BLaER1 treated with 17β-estradiol and CSF1 and Interleukin-3, amounts not matched to agents 10 nM and 100 nM (cell line): Measurements from ENCODE around the gene CSGALNACT2.
"Not testable (repeated sequence)": the region's sequence is repeated elsewhere in the genome, so short reads cannot be mapped to it uniquely, and the experiment has no call there.

Experiments
- H3K27ac ChIP-seq, 11 experiments: shearing (Covaris generic); formaldehyde crosslinking; 2 replicates each; pipeline ENCODE4 v1.8.1; 2022
- H3K27me3 ChIP-seq, 11 experiments: shearing (Covaris generic); formaldehyde crosslinking; 2 replicates each; pipeline ENCODE4 v1.8.1; 2022
- H3K36me3 ChIP-seq, 11 experiments: shearing (Covaris generic); formaldehyde crosslinking; 2 replicates each; pipeline ENCODE4 v1.8.1; 2022
- H3K4me1 ChIP-seq, 10 experiments: shearing (Covaris generic); formaldehyde crosslinking; 2 replicates each; pipeline ENCODE4 v1.8.1; 2022
- H3K4me2 ChIP-seq, 11 experiments: shearing (Covaris generic); formaldehyde crosslinking; 2 replicates each; pipeline ENCODE4 v1.8.1; 2022
- H3K4me3 ChIP-seq, 10 experiments: shearing (Covaris generic); formaldehyde crosslinking; 2 replicates each; pipeline ENCODE4 v1.8.1; 2022
- H3K9ac ChIP-seq, 11 experiments: shearing (Covaris generic); formaldehyde crosslinking; 2 replicates each; pipeline ENCODE4 v1.8.1; 2022
- H3K9me3 ChIP-seq, 11 experiments: shearing (Covaris generic); formaldehyde crosslinking; replicated peaks in 1 of 11; 2 replicates each; pipeline ENCODE4 v1.8.1; 2022
- H4K20me1 ChIP-seq, 11 experiments: shearing (Covaris generic); formaldehyde crosslinking; 2 replicates each; pipeline ENCODE4 v1.8.1; 2022
- Cebpa-rat ChIP-seq, 11 experiments: shearing (Covaris generic); IDR thresholded peaks; 2 replicates each; pipeline ENCODE4 v1.8.1; 2022

CSGALNACT2 gene

DNA sequence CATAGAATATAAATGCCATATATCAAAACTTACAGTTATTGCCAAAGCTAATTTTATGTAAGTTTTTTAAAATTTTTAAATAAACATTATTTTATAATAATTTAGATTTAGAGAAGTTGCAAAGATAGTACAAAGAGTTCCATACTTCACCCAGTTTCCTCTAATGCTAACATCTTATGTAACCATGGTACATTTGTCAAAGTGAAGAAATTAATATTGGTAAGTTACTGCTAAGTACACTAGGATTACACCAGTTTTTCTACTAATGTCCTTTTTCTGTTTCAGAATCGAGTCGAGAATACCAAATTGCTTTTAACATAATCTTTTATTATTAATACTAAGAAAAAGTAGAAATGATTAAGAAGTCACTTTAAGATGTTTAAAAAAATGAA, 29.2 kb downstream of the CSGALNACT2 start:
- Histone ChIP-seq H3K4me2 (no peak overlapping the region), H3K27me3 (no peaks in the 10 kb centered on the region), H3K27ac (no peak overlapping the region), H3K36me3 (peaks cover 41 to 99% (median 90%) of the 10 kb centered on the region in 11 experiments), H3K9ac (no peak overlapping the region), H3K9me3 (no peaks in the 10 kb centered on the region), H3K4me1 (peaks cover 0 to 13% (median 6%) of the 10 kb centered on the region in 10 experiments; a peak in 14 of 20 replicates), H4K20me1 (peaks cover 0 to 98% (median 41%) of the 10 kb centered on the region in 11 experiments; a peak in 17 of 22 replicates), H3K4me3 (no peak overlapping the region)
- TF ChIP-seq Cebpa-rat (IDR thresholded peaks at IDR 0.05), result no peak

DNA sequence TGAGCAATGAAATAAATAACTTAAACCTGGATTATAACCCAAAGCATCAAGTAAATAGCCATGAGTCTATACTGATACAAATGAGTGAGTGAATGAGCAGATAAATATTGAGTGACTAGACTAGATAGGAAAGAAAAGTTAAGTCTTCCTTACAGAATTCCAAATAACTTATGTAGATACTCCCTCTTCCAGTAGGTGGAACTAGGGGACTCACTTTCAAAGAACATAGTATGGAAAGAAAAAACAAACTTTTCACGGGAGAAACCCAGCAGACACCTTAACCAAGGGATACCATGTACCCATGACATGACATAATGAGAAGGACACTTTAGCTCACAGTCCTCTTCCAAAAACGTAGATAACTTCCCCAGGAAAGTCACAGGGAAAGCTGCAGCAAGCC, 32.2 kb downstream of the CSGALNACT2 start:
- H3K4me2 ChIP-seq, result no peak overlapping the region
- peaks cover 51 to 99% (median 94%) of the 10 kb centered on the region in 11 experiments for H3K36me3 ChIP-seq
- peaks cover 4 to 98% (median 53%) of the 10 kb centered on the region in 11 experiments; a peak in 18 of 22 replicates for H4K20me1 ChIP-seq
- H3K9me3 ChIP-seq, result peaks cover 0 to 5% (median 0%) of the 10 kb centered on the region in 11 experiments; a peak in 3 of 22 replicates
- H3K4me3 ChIP-seq, result no peak overlapping the region
- peaks cover 0 to 11% (median 5%) of the 10 kb centered on the region in 10 experiments; a peak in 5 of 20 replicates for H3K4me1 ChIP-seq
- no peak overlapping the region for H3K9ac ChIP-seq
- no peak for TF ChIP-seq Cebpa-rat (IDR thresholded peaks at IDR 0.05)
- H3K27ac ChIP-seq, result no peak overlapping the region
- no peaks in the 10 kb centered on the region for H3K27me3 ChIP-seq

DNA sequence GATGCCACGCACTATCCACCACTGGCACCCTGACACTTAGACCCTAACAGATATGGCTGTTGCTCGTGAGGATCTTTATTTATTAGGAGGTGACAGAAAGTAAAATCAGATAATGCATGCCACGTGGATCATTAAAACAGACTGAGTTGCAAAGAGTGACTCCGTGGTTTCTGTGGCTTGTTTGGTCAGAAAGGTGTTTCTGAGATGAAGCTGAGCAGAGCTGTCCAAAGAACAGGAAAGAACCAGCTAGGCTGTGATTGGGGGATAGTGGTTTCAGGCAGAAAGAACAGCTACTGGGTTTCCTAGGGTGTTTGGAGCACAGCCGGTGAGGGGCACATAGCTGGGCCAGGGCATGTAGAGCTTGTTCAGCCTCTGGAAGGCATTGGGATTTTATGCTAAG, 34.4 kb downstream of the CSGALNACT2 start:
- Histone ChIP-seq H3K9ac (no peak overlapping the region), H4K20me1 (peaks cover 4 to 98% (median 45%) of the 10 kb centered on the region in 11 experiments; a peak in 17 of 22 replicates), H3K4me3 (no peak overlapping the region), H3K9me3 (peaks cover 0 to 21% (median 12%) of the 10 kb centered on the region in 11 experiments; a peak in 18 of 22 replicates), H3K27me3 (no peaks in the 10 kb centered on the region), H3K27ac (no peak overlapping the region), H3K4me2 (no peak overlapping the region), H3K4me1 (peaks cover 0 to 6% (median 0%) of the 10 kb centered on the region in 10 experiments; a peak in 2 of 20 replicates), H3K36me3 (peaks cover 73 to 99% (median 98%) of the 10 kb centered on the region in 11 experiments)
- no peak for TF ChIP-seq Cebpa-rat (IDR thresholded peaks at IDR 0.05)

GRCh38 chr10:43173120-43173519, 34.9 kb downstream of the CSGALNACT2 start:
- H3K9me3 ChIP-seq, result peaks cover 0 to 26% (median 17%) of the 10 kb centered on the region in 11 experiments; a peak in 18 of 22 replicates
- H3K27me3 ChIP-seq, result no peaks in the 10 kb centered on the region
- no peak for TF ChIP-seq Cebpa-rat (IDR thresholded peaks at IDR 0.05)

DNA sequence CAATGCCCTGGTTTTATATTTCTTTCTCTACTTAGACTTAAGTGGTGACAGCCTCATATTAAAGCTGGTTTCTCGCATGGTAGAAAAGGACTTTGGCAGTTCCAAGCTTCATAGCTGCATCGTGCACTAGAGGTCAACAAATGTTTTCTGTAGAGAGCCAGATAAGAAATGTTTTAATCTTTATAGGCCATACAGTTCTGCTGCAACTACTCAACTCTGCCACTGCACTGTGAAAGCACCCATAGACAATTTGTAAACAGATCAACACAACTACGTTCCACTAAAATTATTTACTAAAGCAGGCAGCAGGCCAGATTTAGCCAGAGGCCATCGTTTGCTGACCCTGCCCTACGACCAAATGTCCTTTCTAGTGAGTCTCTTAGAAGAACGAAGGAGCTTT, 36.7 kb downstream of the CSGALNACT2 start:
- Histone ChIP-seq H3K36me3 (peaks cover 84 to 100% (median 99%) of the 10 kb centered on the region in 11 experiments), H3K9ac (no peak overlapping the region), H3K27ac (no peak overlapping the region), H3K27me3 (no peaks in the 10 kb centered on the region), H3K9me3 (peaks cover 0 to 28% (median 24%) of the 10 kb centered on the region in 11 experiments; a peak in 18 of 22 replicates), H3K4me2 (no peak overlapping the region), H3K4me1 (peaks cover 0 to 15% (median 0%) of the 10 kb centered on the region in 10 experiments; a peak in 5 of 20 replicates), H4K20me1 (peaks cover 4 to 100% (median 52%) of the 10 kb centered on the region in 11 experiments; a peak in 18 of 22 replicates), H3K4me3 (no peak overlapping the region)
- TF ChIP-seq Cebpa-rat (IDR thresholded peaks at IDR 0.05), result no peak

More at GRCh38 chr10:43173120-43173519, 34.9 kb downstream of the CSGALNACT2 start:
- peaks cover 0 to 6% (median 0%) of the 10 kb centered on the region in 10 experiments; a peak in 2 of 20 replicates for H3K4me1 ChIP-seq
- H3K27ac ChIP-seq, result no peak overlapping the region
- no peak overlapping the region for H3K4me3 ChIP-seq
- H4K20me1 ChIP-seq, result peaks cover 4 to 100% (median 43%) of the 10 kb centered on the region in 11 experiments; a peak in 17 of 22 replicates
- no peak overlapping the region for H3K9ac ChIP-seq
- H3K36me3 ChIP-seq, result peaks cover 75 to 100% (median 99%) of the 10 kb centered on the region in 11 experiments
- H3K4me2 ChIP-seq, result no peak overlapping the region

GRCh38 chr10:43176271-43176670, 38.0 kb downstream of the CSGALNACT2 start:
- H4K20me1 ChIP-seq, result peaks cover 4 to 100% (median 53%) of the 10 kb centered on the region in 11 experiments; a peak in 18 of 22 replicates
- H3K27ac ChIP-seq, result no peak overlapping the region
- no peak overlapping the region for H3K4me3 ChIP-seq
- TF ChIP-seq Cebpa-rat (IDR thresholded peaks at IDR 0.05), result no peak
- peaks cover 0 to 15% (median 0%) of the 10 kb centered on the region in 10 experiments; a peak in 5 of 20 replicates for H3K4me1 ChIP-seq
- H3K9ac ChIP-seq, result no peak overlapping the region
- no peak overlapping the region for H3K4me2 ChIP-seq
- no peaks in the 10 kb centered on the region for H3K27me3 ChIP-seq
- H3K36me3 ChIP-seq, result peaks cover 91 to 100% (median 99%) of the 10 kb centered on the region in 11 experiments
- H3K9me3 ChIP-seq, result peaks cover 0 to 34% (median 24%) of the 10 kb centered on the region in 11 experiments; a peak in 18 of 22 replicates

GRCh38 chr10:43177595-43177994, 39.4 kb downstream of the CSGALNACT2 start:
- TF ChIP-seq Cebpa-rat (IDR thresholded peaks at IDR 0.05), result no peak
- Histone ChIP-seq H3K4me1 (peaks cover 0 to 15% (median 0%) of the 10 kb centered on the region in 10 experiments; a peak in 4 of 20 replicates), H3K4me2 (no peak overlapping the region), H3K4me3 (no peak overlapping the region), H3K9me3 (peaks cover 0 to 34% (median 24%) of the 10 kb centered on the region in 11 experiments; a peak in 18 of 22 replicates), H3K27ac (no peak overlapping the region), H3K27me3 (no peaks in the 10 kb centered on the region), H4K20me1 (peaks cover 4 to 100% (median 43%) of the 10 kb centered on the region in 11 experiments; a peak in 18 of 22 replicates), H3K9ac (no peak overlapping the region), H3K36me3 (peaks cover 93 to 100% (median 99%) of the 10 kb centered on the region in 11 experiments)

DNA sequence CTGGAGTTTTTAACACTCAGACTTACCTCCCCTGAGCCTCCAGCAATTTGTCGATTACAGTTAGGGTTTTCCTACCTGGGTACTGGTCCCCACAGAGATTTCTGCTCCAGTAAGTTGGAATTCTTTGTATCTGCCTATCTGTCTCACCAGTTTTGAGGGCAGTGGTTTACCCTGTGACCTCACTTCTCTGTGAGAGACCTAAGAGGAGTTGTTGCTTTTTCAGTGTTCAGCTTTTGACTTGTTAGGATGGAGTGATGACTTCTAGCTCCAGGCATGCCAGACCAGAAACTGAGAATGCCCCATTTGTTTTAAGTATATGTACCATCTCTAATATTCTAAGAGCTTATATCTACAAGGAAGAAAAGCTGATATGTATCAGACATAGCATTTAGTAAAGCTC, 42.9 kb downstream of the CSGALNACT2 start:
- peaks cover 89 to 100% (median 98%) of the 10 kb centered on the region in 11 experiments for H3K36me3 ChIP-seq
- no peak overlapping the region for H3K4me2 ChIP-seq
- H3K27me3 ChIP-seq, result no peaks in the 10 kb centered on the region
- H4K20me1 ChIP-seq, result peaks cover 0 to 99% (median 20%) of the 10 kb centered on the region in 11 experiments; a peak in 14 of 22 replicates
- TF ChIP-seq Cebpa-rat (IDR thresholded peaks at IDR 0.05), result no peak
- no peak overlapping the region for H3K27ac ChIP-seq
- H3K4me3 ChIP-seq, result no peak overlapping the region
- H3K9ac ChIP-seq, result no peak overlapping the region
- peaks cover 0 to 33% (median 21%) of the 10 kb centered on the region in 11 experiments; a peak in 17 of 22 replicates for H3K9me3 ChIP-seq
- H3K4me1 ChIP-seq, result peaks cover 0 to 15% (median 0%) of the 10 kb centered on the region in 10 experiments; a peak in 4 of 20 replicates

DNA sequence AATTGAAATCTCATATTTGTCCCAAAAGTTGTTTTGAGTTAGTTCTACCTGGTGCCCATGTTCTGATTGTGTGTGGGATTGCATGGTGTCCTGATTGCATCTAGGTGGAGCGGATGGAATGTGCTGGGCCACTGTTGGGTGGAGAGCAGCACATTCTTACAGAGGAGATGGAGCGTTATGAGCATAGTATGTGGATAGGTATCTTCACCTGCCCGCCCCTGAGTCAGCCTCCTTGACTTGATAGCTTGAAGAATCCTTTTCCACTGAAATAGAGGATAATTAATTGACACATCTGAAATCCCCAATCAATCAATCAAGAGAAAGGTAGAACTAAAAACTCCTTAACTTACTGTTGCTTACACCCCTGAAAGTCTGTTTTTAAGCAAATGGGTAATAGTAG, 45.5 kb downstream of the CSGALNACT2 start:
- H3K4me1 ChIP-seq, H3K4me3 ChIP-seq, H3K9ac ChIP-seq, H3K4me2 ChIP-seq, H3K27me3 ChIP-seq, H3K27ac ChIP-seq: not testable (repeated sequence)
- peaks cover 80 to 99% (median 94%) of the 10 kb centered on the region in 11 experiments for H3K36me3 ChIP-seq
- H3K9me3 ChIP-seq, result peaks cover 0 to 11% (median under 1%) of the 10 kb centered on the region in 11 experiments; a peak in 6 of 22 replicates
- H4K20me1 ChIP-seq, result peaks cover 0 to 99% (median 20%) of the 10 kb centered on the region in 11 experiments; a peak in 14 of 22 replicates
